ENCODE results near the gene C11orf98. TPM values are rescaled to one million over a fixed set of nuclear protein-coding genes. Genes with fewer than 3 reads are reported as not detected.

Gene C11orf98
- total and polyA plus RNA-seq, 2 of the 13 experiments (the other 11 are each of a cell fraction or from before 2014, with no cell fraction given), result 30.4 to 91.8 TPM

- TF ChIP-seq HNF1B (CRISPR knock-in tag; IDR thresholded peaks at IDR 0.05), result peak; percentile 59; the same call in 1 of the 2 replicates
- 0 out of 2 replicates have a peak, but pooled peaks have one; percentile 12 for TF ChIP-seq THRA (CRISPR knock-in tag; IDR thresholded peaks at IDR 0.05; ENCODE audit: borderline replicate concordance)
- no peak for TF ChIP-seq HMG20A (CRISPR knock-in tag; IDR thresholded peaks at IDR 0.05; ENCODE audit: borderline replicate concordance)
- TF ChIP-seq CREBL2 (CRISPR knock-in tag; IDR thresholded peaks at IDR 0.05; ENCODE audit: borderline replicate concordance), result no peak
- no peak for TF ChIP-seq LBX2 (CRISPR knock-in tag; IDR thresholded peaks at IDR 0.05; ENCODE audit: borderline replicate concordance)
- 0 out of 2 replicates have a peak, but pooled peaks have one; percentile 51 for TF ChIP-seq ZNF224 (CRISPR knock-in tag; IDR thresholded peaks at IDR 0.05)
- no peak for TF ChIP-seq ZNF746 (CRISPR knock-in tag; IDR thresholded peaks at IDR 0.05)
- TF ChIP-seq ATF5 (CRISPR knock-in tag; IDR thresholded peaks at IDR 0.05; ENCODE audit: low read depth), result no peak
- TF ChIP-seq YEATS2 (CRISPR knock-in tag; IDR thresholded peaks at IDR 0.05; ENCODE audit: borderline replicate concordance), result peak; percentile 93
- 0 out of 2 replicates have a peak, but pooled peaks have one; percentile 69 for TF ChIP-seq ZNF17 (CRISPR knock-in tag; IDR thresholded peaks at IDR 0.05)
- no peak for TF ChIP-seq NFE2L2 (IDR thresholded peaks at IDR 0.05; ENCODE audit: low read length)
- TF ChIP-seq PREB (CRISPR knock-in tag; IDR thresholded peaks at IDR 0.05), result no peak
- TF ChIP-seq HNRNPH1 (optimal IDR thresholded peaks at IDR 0.05; ENCODE audit: low read depth, low read length), result no peak
- TF ChIP-seq CENPT (CRISPR knock-in tag; IDR thresholded peaks at IDR 0.05; ENCODE audit: low read depth), result no peak
- 0 out of 2 replicates have a peak, but pooled peaks have one; percentile 35 for TF ChIP-seq CHCHD3 (CRISPR knock-in tag; IDR thresholded peaks at IDR 0.05)
- TF ChIP-seq ZNF225 (CRISPR knock-in tag; IDR thresholded peaks at IDR 0.05), result 0 out of 2 replicates have a peak, but pooled peaks have one; percentile 74
- 0 out of 2 replicates have a peak, but pooled peaks have one; percentile 56 for TF ChIP-seq PRMT3 (CRISPR knock-in tag; IDR thresholded peaks at IDR 0.05; ENCODE audit: borderline replicate concordance, low read depth)
- no peak; the same call in 1 of the 2 replicates for TF ChIP-seq RARA (CRISPR knock-in tag; IDR thresholded peaks at IDR 0.05)
- peak; percentile 35; the same call in 1 of the 2 replicates for TF ChIP-seq NFYB (CRISPR knock-in tag; IDR thresholded peaks at IDR 0.05)
- TF ChIP-seq TEAD3 (CRISPR knock-in tag; optimal IDR thresholded peaks at IDR 0.05; ENCODE audit: borderline replicate concordance), result peak; percentile 9
- TF ChIP-seq SIN3A (IDR thresholded peaks at IDR 0.05; ENCODE audit: borderline replicate concordance, low read depth, low read length), result peak; percentile 94; the same call in 1 of the 2 replicates
- no peak for TF ChIP-seq ZSCAN30 (CRISPR knock-in tag; IDR thresholded peaks at IDR 0.05)
- TF ChIP-seq MTA3 (CRISPR knock-in tag; IDR thresholded peaks at IDR 0.05), result no peak
- TF ChIP-seq SOX13 (IDR thresholded peaks at IDR 0.05), result no peak
- peak in 1 of 2 experiments; percentile 7; a peak in 1 of 4 replicates for TF ChIP-seq SOX13 (CRISPR knock-in tag; conservative IDR thresholded peaks at IDR 0.05 in 1 of 2, IDR thresholded peaks at IDR 0.05 in 1 of 2)
Observed at GRCh38 chr11:62671608-62672389, 6.8 kb upstream of the C11orf98 start, which contains the start of the genes LBHD1 and UQCC3 (continued).

Measured in HepG2 (cell line).